Heart right ventricle (tissue), 16 donors: ENCODE measurements around the gene FABP7. TPM values are rescaled to one million over a fixed set of nuclear protein-coding genes. Genes with fewer than 3 reads are reported as not detected.

ENCODE experiments used
- ATAC-seq, 8 donors: fragments of 200-7000 bp; cut with Tn5 transposase; one replicate each; pipeline ENCODE4 v1.9.1; 2020; ENCODE audit warnings: mild to moderate bottlenecking in 8 of 8, moderate library complexity in 8 of 8, moderate number of reproducible peaks in 1 of 8
- DNase-seq, 2 donors: peaks; one replicate each; pipeline ENCODE4 v3.0.0-alpha.2; 2020
- H3K27ac ChIP-seq, 10 donors: fragments of 200-600 bp; sonication (generic) in 2 of 10; one replicate each; pipeline versions ENCODE4 v1.5.0 to v1.8.0; 2020 to 2022; ENCODE audit warnings: mild to moderate bottlenecking in 3 of 10
- H3K27me3 ChIP-seq, 7 donors: fragments of 200-600 bp; one replicate each; pipeline ENCODE4 v1.8.0; 2021 to 2022; ENCODE audit warnings: mild to moderate bottlenecking in 2 of 7
- H3K36me3 ChIP-seq, 9 donors: fragments of 200-600 bp; sonication (generic) in 1 of 9; one replicate each; pipeline versions ENCODE4 v1.5.0 to v1.8.0; 2020 to 2022; ENCODE audit warnings: mild to moderate bottlenecking in 2 of 9
- H3K4me1 ChIP-seq, 9 donors: fragments of 200-600 bp; sonication (generic) in 1 of 9; one replicate each; pipeline versions ENCODE4 v1.5.0 to v1.8.0; 2020 to 2022; ENCODE audit warnings: mild to moderate bottlenecking in 4 of 9
- H3K4me3 ChIP-seq, 10 donors: fragments of 200-600 bp; sonication (generic) in 2 of 10; one replicate each; pipeline versions ENCODE4 v1.5.0 to v1.8.0; 2020 to 2022; ENCODE audit warnings: mild to moderate bottlenecking in 7 of 10, moderate library complexity in 2 of 10
- H3K9me3 ChIP-seq, 11 donors: fragments of 200-600 bp in 10 of 11; sonication (generic) in 2 of 11; one replicate each; pipeline versions ENCODE4 v1.5.0 to v1.8.0; 2013 to 2022; ENCODE audit warnings: mild to moderate bottlenecking in 2 of 11, control low read depth in 1 of 11, moderate library complexity in 1 of 11
- CTCF ChIP-seq, 9 donors: fragments of 200-600 bp; sonication (generic) in 2 of 9; IDR thresholded peaks; one replicate each; pipeline versions ENCODE4 v1.5.0 to v1.8.0; 2021 to 2022; ENCODE audit warnings: antibody characterized with exemption in 9 of 9, mild to moderate bottlenecking in 5 of 9, moderate library complexity in 1 of 9
- WGBS, 2 donors: extraction: QIAGEN DNeasy Blood & Tissue Kit; methylation state at CpG; one replicate each; pipeline ENCODE4 v1.1.7; 2013; ENCODE audit warnings: inconsistent platforms in 1 of 2; 5-methylcytosine and 5-hydroxymethylcytosine counted together
- intact Hi-C, 10 donors: fragments of 100-400 bp; cut with DNase I; formaldehyde crosslinking; loops; one replicate each; pipeline versions ENCODE4 v1.11.1 to v1.14.2; 2022
- polyA plus RNA-seq, 2 donors: library from polyadenylated mRNA; stranded (reverse); fragments of 200-250 nt; gene quantifications; one replicate each; pipeline ENCODE4 v1.2.3, GENCODE V29; 2013
- total RNA-seq, 10 donors: library from RNA; stranded (reverse); fragmentation: NEBNext Ultra II Directional in 3 of 10; extraction: Animal tissue kit (Norgen Biotek cat#: 25700) in 3 of 10; gene quantifications; one replicate each; pipeline versions ENCODE4 v1.2.1 to v1.2.4, GENCODE V29; 2021 to 2023
- donor health status: Arrhythmogenic right ventricular cardiomyopathy.
- donor health status: ischemic (EF 13 %, LVEDD 7.1; RV severe dilation, severe dysfunction).
- donor health status: healthy with polysubstance abuse.
- donor health status: DM: no; HTN: yes; CAD: no.
- donor health status: DM: no; HTN: no; CAD: no.
- donor health status: ischemic (EF 25% LVEDD 6.9; RV normal size, moderate dysfunction).
- donor health status: ischemic (EF 25% LVEDD 5.7; RV mildly dilated, moderate dysfunction).
- donor health status: healthy.
- donor health status: DM: yes; HTN: yes; CAD: no.
- donor health status: Ischemic cardiomyopathy.
- donor health status: ischemic (EF 35%, LVEDD 5.7; RV mildly dilated, moderate dysfunction).
- donor health status: nonischemic (EF 11% LVEDD 7.7; RV severe dilation, severe dysfunction).
- donor health status: DM: yes; HTN: yes; CAD: no.
- donor health status: PGD.
- donor health status: ischemic (EF 29% LVEDD 5.4; RV normal size, mild dysfunction).
- donor health status: nonischemic (EF 23%, LVEDD 6.1; RV moderate dilation, normal function).

FABP7 gene
- total and polyA plus RNA-seq, 12 donors, result 0.16 TPM; not detected in 11

GRCh38 chr6:122797537-122797936 lies 18.0 kb downstream of the FABP7 start:
- no peak for DNase-seq
- intact Hi-C loops, result no loop called here

GRCh38 chr6:122798099-122798641 lies 18.7 kb downstream of the FABP7 start:
- WGBS, 2 donors, result 56 to 66% methylated on average over 6 of the region's 6 CpGs
- Histone ChIP-seq H3K27me3 (no peaks in the 10 kb centered on the region), H3K36me3 (peaks cover 0 to 12% (median 0%) of the 10 kb centered on the region in 9 donors), H3K9me3 (no peaks in the 10 kb centered on the region), H3K27ac (peak overlapping the region in 1 of 10 donors; percentile 31), H3K4me3 (no peak overlapping the region), H3K4me1 (peaks cover 0 to 7% (median 3%) of the 10 kb centered on the region in 9 donors)
- ATAC-seq, result peak in 4 of 8 donors; percentile 58 to 88 (median 78)
- no peak for TF ChIP-seq CTCF (IDR thresholded peaks at IDR 0.05)
- DNase-seq, result no peak
- intact Hi-C loops, result no loop called here

More at GRCh38 chr6:122797537-122797936, 18.0 kb downstream of the FABP7 start:
- 93 to 98% methylated on average over 3 of the region's 3 CpGs for WGBS, 2 donors
- no peaks in the 10 kb centered on the region for H3K9me3 ChIP-seq
- peaks cover 0 to 12% (median 0%) of the 10 kb centered on the region in 9 donors for H3K36me3 ChIP-seq
- ATAC-seq, result no peak
- peaks cover 0 to 7% (median 3%) of the 10 kb centered on the region in 9 donors for H3K4me1 ChIP-seq
- no peak overlapping the region for H3K4me3 ChIP-seq
- no peak overlapping the region for H3K27ac ChIP-seq
- TF ChIP-seq CTCF (IDR thresholded peaks at IDR 0.05), result no peak
- H3K27me3 ChIP-seq, result no peaks in the 10 kb centered on the region

GRCh38 chr6:122799140-122799745 lies 19.7 kb downstream of the FABP7 start:
- intact Hi-C loops, result no loop called here

More at GRCh38 chr6:122799140-122799745, 19.7 kb downstream of the FABP7 start:
- H3K27me3 ChIP-seq, result no peaks in the 10 kb centered on the region
- no peak for DNase-seq
- no peak for TF ChIP-seq CTCF (IDR thresholded peaks at IDR 0.05)
- ATAC-seq, result no peak
- no peaks in the 10 kb centered on the region for H3K9me3 ChIP-seq
- H3K36me3 ChIP-seq, result peaks cover 0 to 13% (median 0%) of the 10 kb centered on the region in 9 donors
- H3K4me3 ChIP-seq, result no peak overlapping the region
- peaks cover 0 to 7% (median 3%) of the 10 kb centered on the region in 9 donors for H3K4me1 ChIP-seq
- 92 to 97% methylated on average over 4 of the region's 4 CpGs for WGBS, 2 donors
- no peak overlapping the region for H3K27ac ChIP-seq
